Gastroesophageal sphincter (tissue), 4 donors: ENCODE data around the gene MACROD2. TPM values are rescaled to one million over a fixed set of nuclear protein-coding genes. Genes with fewer than 3 reads are reported as not detected.

Experiments
- ATAC-seq: fragments of 150-250 bp; one replicate; pipeline ENCODE4 v1.9.1; 2016; ENCODE audit warnings: mild to moderate bottlenecking, moderate library complexity
- H3K27ac ChIP-seq, 4 donors: fragments of 200-600 bp; sonication (generic) in 3 of 4; 1 replicate in 3 of 4; 2 replicates in 1 of 4; pipeline ENCODE4 v1.5.1; 2016 to 2019
- H3K27me3 ChIP-seq: fragments of 200-600 bp; sonication (generic); one replicate; pipeline ENCODE4 v1.5.1; 2019
- H3K36me3 ChIP-seq, 2 donors: fragments of 200-600 bp; sonication (generic); one replicate each; pipeline ENCODE4 v1.5.1; 2019; ENCODE audit warnings: control low read depth in 1 of 2
- H3K4me1 ChIP-seq, 3 donors: fragments of 200-600 bp; sonication (generic); 1 replicate in 2 of 3; 2 replicates in 1 of 3; pipeline ENCODE4 v1.5.1; 2016 to 2019; ENCODE audit warnings: control low read depth in 2 of 3
- H3K4me3 ChIP-seq, 2 donors: fragments of 200-600 bp; sonication (generic); one replicate each; pipeline ENCODE4 v1.5.1; 2019; ENCODE audit warnings: mild to moderate bottlenecking in 1 of 2, moderate library complexity in 1 of 2
- H3K9me3 ChIP-seq, 3 donors: fragments of 200-600 bp; sonication (generic); one replicate each; pipeline ENCODE4 v1.5.1; 2017 to 2019; ENCODE audit warnings: control low read depth in 2 of 3
- CTCF ChIP-seq, 4 experiments: fragments of 200-600 bp in 2 of 4; fragments of 450-650 bp in 2 of 4; sonication (generic) in 1 of 4; IDR thresholded peaks; one replicate each; pipeline ENCODE4 v1.5.1; 2017 to 2019; ENCODE audit warnings: antibody characterized with exemption in 4 of 4, mild to moderate bottlenecking in 2 of 4, moderate library complexity in 2 of 4
- EP300 ChIP-seq: sonication (generic); formaldehyde crosslinking; IDR thresholded peaks from one replicate; pipeline ENCODE4 v1.6.1; 2017; ENCODE audit warnings: antibody characterized with exemption, mild to moderate bottlenecking
- POLR2A ChIP-seq, 2 donors: fragments of 450-650 bp; IDR thresholded peaks; one replicate each; pipeline ENCODE4 v1.6.1; 2017; ENCODE audit warnings: antibody characterized with exemption in 2 of 2, mild to moderate bottlenecking in 2 of 2, moderate library complexity in 1 of 2
- POLR2AphosphoS5 ChIP-seq: sonication (generic); formaldehyde crosslinking; IDR thresholded peaks from one replicate; pipeline ENCODE4 v1.6.1; 2017; ENCODE audit warnings: antibody characterized with exemption
- WGBS, 2 donors: methylation state at CpG; one replicate each; pipeline ENCODE4 v1.1.5; 2018; ENCODE audit warnings: low coverage in 1 of 2; 5-methylcytosine and 5-hydroxymethylcytosine counted together
- total RNA-seq, 4 donors: library from RNA; depleted of rRNA; stranded (reverse); fragments of >200 nt; gene quantifications; one replicate each; pipeline ENCODE4 v1.1.0, GENCODE V29; 2016

MACROD2 gene
- total RNA-seq, 4 donors from 2014 or later = 4.0 to 12.1 (median 7.4) TPM

DNA sequence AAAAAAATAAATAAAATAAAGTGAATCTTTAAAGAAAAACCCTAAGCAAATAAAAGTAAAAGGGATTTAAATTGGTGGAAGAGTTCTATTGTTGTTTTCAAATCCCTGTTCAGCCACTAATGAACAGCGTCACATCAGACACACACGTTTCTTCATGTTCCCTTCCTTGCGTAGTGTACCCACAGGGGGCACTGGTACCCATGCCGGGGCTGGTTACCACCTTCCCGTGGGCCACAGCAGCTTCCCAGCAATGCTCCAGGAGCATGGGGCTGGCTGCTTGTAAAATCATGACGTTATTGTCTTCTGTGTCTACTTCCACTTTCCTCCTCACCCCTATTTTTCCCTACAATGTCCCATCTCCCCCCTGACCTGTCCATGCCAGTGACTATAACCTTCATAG, 1589.2 kb downstream of the MACROD2 start:
- Histone ChIP-seq H3K4me1 (peaks cover 0 to 8% (median 0%) of the 10 kb centered on the region in 3 donors), H3K36me3 (no peaks in the 10 kb centered on the region), H3K4me3 (no peak overlapping the region), H3K27ac (no peak overlapping the region), H3K27me3 (no peaks in the 10 kb centered on the region), H3K9me3 (no peaks in the 10 kb centered on the region)
- WGBS, 2 donors = 86 to 88% methylated on average over 6 of the region's 6 CpGs
- TF ChIP-seq CTCF (IDR thresholded peaks at IDR 0.05) (no peak), POLR2A (IDR thresholded peaks at IDR 0.05) (no peak), POLR2AphosphoS5 (no peak), EP300 (no peak)
- no peak for ATAC-seq

DNA sequence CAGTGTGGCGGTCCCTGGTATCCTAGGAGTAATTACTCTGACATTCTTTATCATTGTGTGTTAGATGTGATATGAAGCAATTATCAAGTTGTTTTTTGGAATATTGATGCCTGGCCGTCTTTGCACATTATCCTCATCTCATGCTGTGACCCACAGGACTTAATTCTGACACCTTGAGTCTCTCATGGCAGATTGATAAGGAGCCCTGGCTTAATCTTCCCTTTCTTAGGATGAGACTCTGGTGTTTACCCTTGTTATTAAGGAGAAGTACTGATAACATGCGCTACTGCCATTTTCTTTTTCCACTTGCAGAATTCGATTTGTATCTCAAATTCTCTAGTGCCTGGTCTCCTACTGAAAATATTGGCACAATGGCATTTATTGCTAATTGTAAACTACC, 1597.8 kb downstream of the MACROD2 start:
- WGBS, 2 donors = 90 to 93% methylated on average over 4 of the region's 4 CpGs
- Histone ChIP-seq H3K27ac (no peak overlapping the region), H3K27me3 (no peaks in the 10 kb centered on the region), H3K36me3 (no peaks in the 10 kb centered on the region), H3K4me3 (no peak overlapping the region), H3K4me1 (no peaks in the 10 kb centered on the region), H3K9me3 (no peaks in the 10 kb centered on the region)
- no peak for ATAC-seq
- TF ChIP-seq CTCF (IDR thresholded peaks at IDR 0.05) (no peak), POLR2AphosphoS5 (no peak)

- ATAC-seq = no peak
- H3K9me3 ChIP-seq = no peaks in the 10 kb centered on the region
- no peak overlapping the region for H3K27ac ChIP-seq
- WGBS, 2 donors = 76 to 78% methylated on average over 2 of the region's 2 CpGs
- no peak for TF ChIP-seq EP300
- TF ChIP-seq CTCF (IDR thresholded peaks at IDR 0.05) = no peak
- TF ChIP-seq POLR2A (IDR thresholded peaks at IDR 0.05) = no peak
- no peak for TF ChIP-seq POLR2AphosphoS5
- no peaks in the 10 kb centered on the region for H3K4me1 ChIP-seq
- no peak overlapping the region for H3K4me3 ChIP-seq
- no peaks in the 10 kb centered on the region for H3K36me3 ChIP-seq
- no peaks in the 10 kb centered on the region for H3K27me3 ChIP-seq
Measured at GRCh38 chr20:15594158-15594695, 1598.9 kb downstream of the MACROD2 start.

DNA sequence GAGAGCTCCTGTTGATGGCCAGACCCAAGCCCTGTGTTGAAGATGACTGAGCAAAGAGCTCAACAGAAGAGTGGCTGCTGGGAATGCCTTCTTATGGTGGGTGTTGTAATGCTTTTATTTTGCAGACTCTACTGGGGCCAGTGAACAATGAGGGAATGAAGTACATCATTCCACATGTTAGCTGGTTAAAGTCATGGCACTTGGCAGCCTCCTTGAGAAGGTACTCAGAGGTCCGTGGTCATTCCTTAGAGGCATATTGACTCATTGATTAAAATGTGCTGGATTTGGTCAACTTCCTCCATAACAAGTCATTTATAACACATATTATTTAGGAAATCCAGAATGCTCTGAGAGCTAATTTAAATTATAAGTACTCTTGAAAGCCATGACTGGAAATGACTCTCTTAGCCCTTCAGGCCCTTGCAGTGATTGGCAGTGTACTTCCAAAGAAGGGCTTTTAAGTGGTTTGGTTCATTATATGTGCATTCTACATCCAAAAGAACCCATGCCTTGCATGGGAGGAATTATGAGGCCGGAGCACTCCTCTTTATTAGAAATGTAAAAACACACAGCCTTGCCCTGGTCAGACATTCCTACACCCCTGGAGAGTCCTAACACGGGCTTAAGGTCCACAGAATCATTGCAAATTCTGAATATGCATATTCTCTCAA, 1601.0 kb downstream of the MACROD2 start:
- no peaks in the 10 kb centered on the region for H3K9me3 ChIP-seq
- no peaks in the 10 kb centered on the region for H3K4me1 ChIP-seq
- H3K27me3 ChIP-seq = no peaks in the 10 kb centered on the region
- H3K4me3 ChIP-seq = no peak overlapping the region
- WGBS, 2 donors = 82% methylated on average over 2 to 3 of the region's 3 CpGs
- no peaks in the 10 kb centered on the region for H3K36me3 ChIP-seq
- TF ChIP-seq CTCF (IDR thresholded peaks at IDR 0.05) = no peak
- ATAC-seq = no peak
- H3K27ac ChIP-seq = no peak overlapping the region

DNA sequence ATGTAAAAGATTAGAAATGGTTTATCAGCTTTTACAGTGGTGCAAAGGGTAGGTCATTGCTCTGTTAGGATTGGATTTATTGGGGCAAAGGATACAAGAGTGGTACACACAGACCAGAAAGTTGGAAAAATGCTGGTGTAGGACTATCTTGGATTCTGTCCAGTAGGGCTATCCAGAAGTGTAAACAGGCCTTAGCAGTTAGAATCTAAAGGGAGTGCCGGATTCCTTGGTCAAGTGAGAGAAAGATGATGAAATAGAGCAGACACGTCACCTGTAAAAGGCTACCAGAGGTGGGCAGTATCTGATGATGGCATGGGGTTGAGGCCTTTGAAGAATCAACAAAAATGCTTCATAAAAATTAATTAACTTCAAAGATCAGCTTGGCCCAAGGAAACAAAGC, 1602.0 kb downstream of the MACROD2 start:
- H3K36me3 ChIP-seq = no peaks in the 10 kb centered on the region
- no peak for ATAC-seq
- WGBS, 2 donors = 64% methylated on average over 2 of the region's 2 CpGs; no CpG with 5 or more reads in 1 of the 2 donors

More for the DNA sequence above, 1602.0 kb downstream of the MACROD2 start:
- no peak for TF ChIP-seq POLR2AphosphoS5
- no peak for TF ChIP-seq CTCF (IDR thresholded peaks at IDR 0.05)
- TF ChIP-seq POLR2A (IDR thresholded peaks at IDR 0.05) = no peak
- TF ChIP-seq EP300 = no peak
- Histone ChIP-seq H3K9me3 (no peaks in the 10 kb centered on the region), H3K4me3 (no peak overlapping the region), H3K27me3 (no peaks in the 10 kb centered on the region), H3K4me1 (no peaks in the 10 kb centered on the region), H3K27ac (no peak overlapping the region)
